Middle frontal gyrus (tissue), 1 donor: Measurements from ENCODE around the gene CDON.

Source experiments
- DNase-seq: peaks from one replicate; pipeline ENCODE4 v3.0.0-alpha.2; 2015; ENCODE audit warnings: low spot score; ENCODE audit errors: extremely low spot score

The CDON gene

DNA sequence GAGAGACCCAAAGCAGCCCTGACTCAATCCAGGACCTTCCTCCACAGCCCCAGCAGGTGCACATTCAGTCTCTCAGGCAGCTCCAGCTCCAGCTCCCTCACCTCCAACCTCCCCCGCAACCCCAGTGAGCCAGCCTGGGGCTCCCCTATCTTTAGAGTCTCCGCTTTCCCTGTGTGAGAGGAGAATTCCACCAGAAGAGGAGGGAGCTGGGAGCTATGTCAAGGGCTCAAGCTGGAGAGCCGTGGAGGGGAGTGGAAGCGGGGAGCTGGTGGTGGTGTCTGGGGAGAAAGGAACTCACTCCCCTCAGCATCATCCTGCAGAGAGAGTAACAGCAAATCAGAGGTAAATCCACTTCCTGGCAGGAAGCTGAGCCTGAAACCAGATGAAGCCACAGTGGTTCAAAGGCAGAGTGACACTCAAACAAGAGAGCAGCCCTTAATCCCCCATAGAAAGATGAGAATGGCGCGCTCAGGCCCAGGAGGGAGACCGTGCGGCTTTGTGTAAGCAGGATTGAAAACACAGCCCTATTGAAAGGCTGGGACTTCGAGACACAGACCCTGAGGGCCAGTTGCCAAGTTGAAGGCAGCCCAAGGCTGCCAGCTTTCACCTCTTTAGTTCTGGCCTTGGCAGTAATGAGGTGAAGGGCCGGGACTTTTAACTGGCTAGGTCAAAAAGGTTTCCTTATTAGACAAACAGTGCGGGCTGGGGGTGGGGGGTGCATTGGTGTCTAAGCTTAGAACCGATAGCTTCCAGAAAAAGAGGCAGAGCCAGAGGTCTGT is 21.4 kb upstream of the CDON start:
- DNase-seq, result no peak

DNA sequence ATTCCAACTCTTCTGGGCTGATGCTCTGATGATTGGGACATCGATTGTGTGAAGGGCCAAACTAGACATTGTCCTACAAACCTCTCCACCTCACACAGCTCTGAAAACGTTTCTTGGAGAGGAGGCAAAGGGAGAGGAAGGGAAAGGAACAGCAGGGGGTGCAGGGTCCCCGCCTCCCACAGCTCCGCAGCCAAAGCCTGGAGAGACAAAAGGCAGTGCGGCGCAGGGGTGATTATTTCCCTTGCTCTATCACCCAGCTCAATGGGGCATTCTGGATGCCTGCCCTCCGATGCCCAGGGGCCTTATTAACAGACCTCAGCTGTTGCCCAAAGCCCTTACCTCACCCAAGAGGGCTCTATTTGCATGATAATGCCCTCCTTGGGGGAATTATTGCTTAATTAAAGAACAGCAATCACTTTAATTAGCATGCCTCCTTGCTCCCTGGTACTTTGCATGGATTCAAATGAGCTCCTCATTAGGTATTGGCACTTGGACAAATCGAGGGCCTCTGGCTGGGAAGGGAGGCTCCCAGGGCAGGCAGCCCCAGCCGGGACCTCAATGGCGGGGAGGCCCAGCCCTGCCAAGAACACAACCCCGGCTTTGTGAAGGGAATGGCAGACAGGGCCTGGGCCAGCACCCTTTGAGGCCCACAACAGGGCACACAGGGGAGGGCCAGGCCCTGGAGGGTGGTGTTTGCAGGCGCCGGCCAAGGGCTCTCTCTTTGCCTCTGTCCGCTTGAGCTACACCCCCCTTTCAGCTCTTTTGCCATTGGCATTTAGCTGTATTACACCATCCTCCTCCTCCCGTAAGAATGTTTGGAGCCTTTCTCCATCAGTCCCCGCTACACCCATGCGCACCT is 19.8 kb upstream of the CDON start:
- peak; percentile 39 for DNase-seq

DNA sequence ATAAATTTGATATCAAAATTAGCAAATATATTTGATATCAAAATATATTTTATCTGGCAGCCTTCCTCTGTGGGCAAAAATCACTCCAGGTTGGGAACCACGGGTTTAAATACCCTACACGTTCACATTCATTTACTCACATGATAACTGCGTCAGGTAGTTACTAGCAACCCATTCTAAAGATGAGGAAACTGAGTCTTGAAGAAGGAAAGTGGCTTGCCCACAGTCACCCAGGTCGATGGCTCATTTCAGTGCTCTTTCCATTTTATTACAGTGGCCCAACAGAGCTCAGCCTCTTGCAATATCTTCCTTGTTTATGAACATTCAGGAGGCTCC is 19.2 kb upstream of the CDON start:
- DNase-seq, result no peak

DNA sequence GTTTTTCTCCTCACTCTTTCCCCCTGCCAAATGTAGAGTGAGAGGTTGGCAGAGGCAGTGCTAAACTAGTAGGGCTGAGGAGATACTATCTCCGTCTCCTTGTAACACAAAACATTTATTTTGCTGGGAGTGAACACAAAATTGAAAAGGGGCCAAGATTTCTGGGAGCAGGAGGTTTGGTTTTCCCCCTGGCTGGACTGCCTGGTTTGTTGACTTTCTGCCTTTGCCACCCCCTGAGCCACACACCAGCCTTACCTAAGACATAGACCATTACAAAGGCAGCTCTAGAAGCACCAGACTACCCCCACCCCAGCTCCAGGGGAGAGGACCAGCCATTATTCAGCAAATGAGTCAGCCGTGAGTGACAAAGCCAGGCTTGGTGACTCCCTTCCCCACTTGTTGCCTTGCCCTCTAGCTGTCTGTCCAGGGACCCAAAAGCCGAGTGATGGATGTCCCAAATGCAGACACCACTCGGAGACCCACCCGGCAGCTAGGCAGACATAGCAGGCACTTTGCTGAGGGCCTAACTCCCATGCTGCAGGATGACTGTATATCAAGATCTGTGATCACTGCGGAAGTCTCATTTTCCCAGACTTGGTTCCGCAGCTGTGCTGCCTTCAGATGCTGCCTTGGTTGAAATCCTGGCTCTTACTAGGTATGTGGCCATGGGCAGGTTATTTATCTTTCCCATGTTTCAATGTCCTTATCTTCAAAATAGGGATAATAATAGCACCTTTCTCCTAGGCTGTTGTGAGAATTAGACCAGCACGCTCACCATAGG is 17.7 kb upstream of the CDON start:
- DNase-seq, result no peak

DNA sequence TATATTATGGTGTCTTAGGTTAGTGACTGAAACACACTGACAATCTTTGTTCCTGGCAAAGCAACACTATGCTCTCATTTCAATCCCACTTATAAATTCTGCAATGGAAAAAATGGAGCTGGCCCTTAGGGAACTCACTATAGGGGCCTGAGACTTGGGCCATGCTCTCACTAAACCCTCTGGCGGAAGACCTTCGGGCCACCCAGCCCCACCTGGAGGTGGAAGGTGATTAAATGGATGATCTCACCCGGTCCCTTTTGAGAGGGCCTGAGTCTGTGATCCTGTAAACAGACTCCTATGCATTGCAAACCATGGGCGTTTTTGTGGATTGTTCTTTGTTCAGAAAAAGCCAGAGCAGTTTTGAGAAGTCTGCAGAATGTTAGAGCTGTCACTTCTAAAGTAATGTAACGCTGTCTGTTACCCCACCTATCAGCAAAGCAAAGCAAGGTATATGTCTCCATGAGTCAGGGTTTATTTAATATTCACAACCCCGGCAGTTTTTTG is 17.0 kb upstream of the CDON start:
- DNase-seq, result no peak

DNA sequence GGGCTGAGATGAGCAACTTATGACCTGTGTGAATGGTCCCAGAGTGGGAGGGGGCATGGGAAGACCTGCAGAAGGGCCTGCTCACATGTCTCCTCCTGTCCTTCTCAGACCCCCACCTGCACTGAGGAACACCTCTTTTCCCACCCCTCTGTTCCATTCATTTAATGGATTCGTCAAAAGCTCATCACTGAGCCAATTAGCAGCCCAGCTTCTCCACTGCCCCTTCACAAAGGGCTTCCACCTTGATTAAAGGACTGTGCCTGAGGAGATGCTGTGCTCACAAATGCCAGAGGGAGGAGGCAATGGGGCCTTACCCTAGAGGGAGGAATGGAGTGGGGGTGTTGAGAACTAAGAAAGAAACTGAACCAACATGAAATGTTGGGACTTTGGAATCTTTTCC is 14.0 kb upstream of the CDON start:
- no peak for DNase-seq

DNA sequence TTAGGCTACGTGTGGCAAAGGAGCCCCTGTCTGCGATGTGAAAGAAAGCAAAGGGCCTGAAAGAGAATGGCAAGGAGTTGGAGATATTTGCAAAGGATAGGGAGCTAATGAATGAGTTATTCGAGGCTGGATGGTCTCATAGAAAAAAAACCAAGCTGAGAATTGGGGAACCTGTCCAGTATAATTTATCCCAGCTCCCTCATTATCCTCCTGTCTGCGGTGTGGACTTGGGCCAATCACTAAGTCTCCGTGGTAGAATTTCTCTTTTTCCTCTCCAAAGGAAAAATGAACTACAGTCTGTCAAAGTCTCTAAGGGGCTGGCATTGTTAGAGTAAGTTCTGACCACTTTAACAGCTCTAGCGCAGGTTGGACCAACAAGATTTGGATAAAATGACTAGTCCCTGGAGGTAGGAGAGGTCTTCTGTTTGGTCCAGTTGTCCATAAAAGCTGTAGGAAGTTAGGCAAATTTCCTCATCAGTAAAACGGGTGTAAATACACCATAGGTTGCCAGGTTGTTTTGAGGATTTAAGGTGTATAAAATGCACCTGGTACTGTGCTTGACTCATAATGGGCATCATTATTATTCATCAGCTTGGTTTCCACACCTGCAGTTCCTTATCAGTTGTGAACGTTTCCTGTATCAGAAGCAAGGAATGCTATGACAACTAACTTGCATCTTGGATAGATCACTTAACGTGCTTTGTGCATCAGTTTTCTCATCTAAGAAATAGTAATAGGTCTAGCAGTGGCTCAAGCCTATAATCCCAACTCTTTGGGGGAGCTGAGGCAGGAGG is 10.3 kb upstream of the CDON start:
- no peak for DNase-seq

DNA sequence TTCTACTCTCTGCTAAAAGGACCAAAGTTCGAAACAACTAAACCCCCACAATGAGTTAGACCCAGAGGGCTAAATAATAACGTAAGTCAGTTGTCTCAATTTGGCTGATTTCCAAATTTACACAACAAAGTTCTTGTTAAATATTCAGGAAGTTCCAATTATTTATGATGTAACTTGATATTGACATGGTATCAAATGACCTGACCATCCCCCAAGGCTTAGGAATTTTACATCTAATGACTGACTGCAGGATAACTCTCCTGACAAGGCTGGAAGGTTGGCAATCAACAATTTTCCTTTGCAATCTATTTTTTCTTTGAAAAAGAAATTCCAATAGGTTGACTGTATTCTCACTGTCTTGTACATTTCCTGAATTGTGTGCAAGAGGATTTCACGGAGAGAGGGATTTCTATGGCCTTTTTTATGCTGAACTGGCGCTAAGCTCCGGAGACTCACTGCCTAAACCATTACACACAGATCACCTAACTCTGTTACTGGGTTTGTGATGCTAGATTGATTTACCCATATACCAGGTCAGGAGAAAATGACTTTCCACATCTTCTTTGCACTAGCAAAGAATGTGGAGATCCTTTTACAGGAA is 9.6 kb upstream of the CDON start:
- DNase-seq, result no peak

DNA sequence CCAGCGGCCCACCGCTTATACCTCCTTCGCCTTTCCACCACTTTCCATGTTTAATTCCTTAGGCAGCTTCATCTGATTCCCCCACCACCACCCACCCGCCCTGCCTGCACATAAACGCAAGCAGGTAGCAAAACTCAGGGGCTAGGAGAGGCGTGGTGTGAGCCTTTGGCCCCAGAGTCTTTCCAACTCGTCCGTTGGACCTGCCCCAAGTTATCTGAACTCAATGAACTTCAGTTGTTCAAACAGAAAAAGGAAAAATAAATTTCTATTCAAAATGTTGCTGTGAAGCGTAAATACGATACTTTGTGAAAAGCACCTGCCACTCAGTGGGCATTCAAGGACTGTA is 814 bp upstream of the CDON start:
- DNase-seq, result no peak

DNA sequence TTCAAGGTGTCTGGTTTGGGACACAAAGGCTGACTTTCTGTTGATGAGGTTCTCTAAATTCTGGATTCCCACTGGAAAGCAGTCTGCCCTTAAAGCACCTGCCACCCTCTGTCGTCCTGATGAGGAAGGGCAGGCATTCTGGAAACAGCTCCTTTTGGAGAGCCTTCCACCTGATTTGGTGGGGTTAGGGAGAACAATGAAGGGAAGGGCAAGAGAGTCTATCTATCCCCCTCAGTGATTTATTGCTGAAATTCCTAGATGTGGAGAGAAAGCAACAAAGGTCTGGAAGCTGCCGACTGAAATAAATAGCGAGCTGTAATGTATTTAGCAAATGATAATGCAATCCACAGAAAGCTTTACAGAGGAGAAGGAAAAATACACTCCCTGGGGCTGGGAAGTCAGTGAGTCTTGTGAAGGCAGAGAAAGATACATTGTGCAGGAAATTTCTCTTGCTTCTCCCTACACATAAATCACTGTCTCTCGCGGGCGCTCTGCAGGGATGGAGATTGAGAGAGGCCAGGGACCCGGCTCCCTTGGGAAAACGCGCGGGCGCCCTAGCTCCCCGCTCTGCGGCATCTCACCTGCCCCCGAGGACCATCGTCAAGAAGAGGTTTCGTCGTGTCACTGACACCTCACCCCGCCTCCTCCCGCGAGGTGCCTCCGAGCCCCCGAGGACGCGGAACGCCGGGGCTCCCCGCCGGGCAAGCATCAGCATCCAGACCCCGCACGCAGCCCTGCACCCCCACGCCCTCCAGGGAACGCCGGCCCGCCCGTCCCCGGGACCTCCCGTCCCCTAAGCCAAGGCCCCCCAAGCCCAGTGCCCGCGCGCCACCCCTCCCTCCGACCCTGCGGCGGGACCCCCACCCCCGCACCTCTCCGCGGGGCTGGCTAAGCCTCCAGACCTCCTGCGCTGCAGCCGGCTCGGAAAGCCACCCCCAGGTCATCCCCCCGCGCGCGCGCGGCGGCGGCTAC is 673 bp downstream of the CDON start:
- DNase-seq, result no peak

DNA sequence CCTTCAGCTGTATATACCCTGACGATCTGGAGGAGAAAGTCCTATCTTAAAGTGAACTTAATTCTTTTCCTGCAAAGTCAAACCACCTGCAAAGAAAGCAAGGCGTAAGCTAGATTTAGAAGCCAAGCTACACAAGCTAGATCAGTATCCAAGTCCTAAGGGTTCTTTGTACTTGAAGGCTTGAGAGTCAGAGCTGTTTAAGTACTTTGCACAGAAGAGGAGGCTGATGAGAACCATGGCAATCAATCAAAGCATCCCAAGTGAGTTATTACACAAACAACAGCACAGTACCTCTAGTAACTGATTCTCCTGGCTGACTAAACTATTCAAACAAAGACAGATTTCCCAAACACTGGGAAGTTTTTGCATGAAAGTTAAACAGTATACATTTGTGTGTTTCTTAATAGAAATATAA is 1.9 kb downstream of the CDON start:
- DNase-seq, result no peak

DNA sequence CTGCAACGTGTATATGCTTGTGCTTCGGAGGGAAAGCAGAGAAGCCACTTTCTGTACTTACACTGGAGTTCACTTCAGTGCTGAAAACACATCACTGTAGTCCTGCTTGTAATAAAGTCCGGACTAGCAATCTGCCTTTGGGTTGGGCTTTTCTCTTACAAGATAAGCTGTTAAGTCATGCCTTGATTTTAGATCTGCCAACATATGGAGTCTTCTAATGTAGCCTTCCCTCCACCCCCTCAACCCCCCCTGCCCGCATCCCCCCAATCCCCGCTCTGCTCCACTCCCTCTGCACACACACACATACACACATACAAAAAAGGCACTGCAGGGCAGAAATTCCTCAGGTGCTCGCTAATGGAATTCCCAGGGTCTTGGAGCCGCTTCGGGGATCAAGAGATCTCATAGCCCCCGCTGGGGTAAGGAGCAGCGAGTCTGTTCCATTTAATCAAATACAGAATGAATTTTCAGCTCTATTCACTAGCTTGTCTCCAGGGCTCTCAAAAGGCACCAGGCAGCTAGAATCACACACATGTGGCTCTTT is 3.4 kb downstream of the CDON start:
- no peak for DNase-seq

DNA sequence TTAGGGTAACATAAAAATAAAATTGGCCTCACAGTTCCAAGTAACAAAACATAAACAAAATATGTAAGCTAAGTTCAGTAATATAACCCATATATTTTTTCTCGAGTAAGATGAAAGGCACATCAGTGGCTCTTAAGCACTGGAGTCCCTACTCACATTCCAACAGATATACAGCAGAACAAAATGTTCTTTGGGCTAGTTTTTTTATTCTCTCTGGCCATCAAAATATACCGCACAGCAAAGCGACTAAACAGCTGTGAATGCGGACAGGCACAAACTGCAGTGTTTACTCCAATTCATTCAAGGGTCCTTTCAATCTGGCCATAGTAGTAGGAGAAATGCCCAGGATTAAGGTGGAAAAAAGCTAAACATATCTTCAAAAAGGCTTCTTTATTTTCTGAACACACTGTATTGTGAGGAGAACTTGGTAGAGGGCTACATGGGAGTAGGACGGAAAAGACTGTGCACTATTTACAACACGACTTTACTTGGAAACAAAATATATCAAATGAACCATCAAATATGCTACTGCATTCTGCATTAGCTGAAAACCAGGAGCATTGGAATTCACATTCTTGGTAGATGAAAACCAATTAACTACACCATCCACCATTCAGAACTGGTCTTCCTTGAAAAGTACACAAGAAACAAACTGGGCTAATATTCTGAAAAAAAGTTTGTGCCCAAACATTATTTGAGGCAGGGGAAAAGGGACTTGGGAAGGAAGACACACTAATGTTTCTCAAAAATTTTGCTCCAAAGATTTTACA is 4.4 kb downstream of the CDON start:
- no peak for DNase-seq

DNA sequence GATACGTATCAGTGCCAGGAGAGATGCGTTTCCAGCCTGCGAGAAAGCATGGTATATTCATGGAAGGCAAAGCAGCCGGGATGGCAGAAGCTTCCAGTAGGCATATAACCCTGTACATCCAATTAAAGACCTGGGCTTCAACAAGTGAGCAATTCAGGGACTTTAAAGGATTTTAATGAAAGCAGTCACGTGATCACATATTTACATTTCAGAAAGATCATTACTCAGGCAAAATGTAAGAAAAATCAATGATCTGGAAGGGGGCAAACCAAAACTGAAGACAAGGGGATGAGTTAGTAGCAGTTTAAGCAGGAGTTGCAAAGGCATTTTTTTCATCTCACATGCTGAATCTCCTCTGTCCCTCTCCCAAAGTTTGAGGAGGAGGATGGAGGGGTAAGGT is 7.8 kb downstream of the CDON start:
- DNase-seq, result no peak

DNA sequence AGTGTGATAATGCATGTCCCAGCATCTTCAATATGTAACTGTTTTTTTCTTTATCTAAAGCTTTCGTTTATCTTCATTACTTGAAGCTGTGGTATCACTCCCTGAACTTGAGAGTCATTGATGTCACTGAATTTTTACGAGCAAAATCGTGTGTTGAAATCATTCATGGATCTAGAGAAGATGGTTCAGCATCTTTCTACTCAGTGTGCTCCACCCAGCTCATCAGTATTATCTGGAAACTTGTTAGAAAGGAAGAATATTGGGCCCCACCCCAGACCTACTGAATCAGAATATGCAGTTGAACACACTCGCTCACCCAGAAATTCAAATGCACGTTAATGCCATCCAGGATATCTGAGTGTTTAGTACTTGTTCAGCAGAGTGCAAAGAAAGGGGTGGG is 8.3 kb downstream of the CDON start:
- no peak for DNase-seq

DNA sequence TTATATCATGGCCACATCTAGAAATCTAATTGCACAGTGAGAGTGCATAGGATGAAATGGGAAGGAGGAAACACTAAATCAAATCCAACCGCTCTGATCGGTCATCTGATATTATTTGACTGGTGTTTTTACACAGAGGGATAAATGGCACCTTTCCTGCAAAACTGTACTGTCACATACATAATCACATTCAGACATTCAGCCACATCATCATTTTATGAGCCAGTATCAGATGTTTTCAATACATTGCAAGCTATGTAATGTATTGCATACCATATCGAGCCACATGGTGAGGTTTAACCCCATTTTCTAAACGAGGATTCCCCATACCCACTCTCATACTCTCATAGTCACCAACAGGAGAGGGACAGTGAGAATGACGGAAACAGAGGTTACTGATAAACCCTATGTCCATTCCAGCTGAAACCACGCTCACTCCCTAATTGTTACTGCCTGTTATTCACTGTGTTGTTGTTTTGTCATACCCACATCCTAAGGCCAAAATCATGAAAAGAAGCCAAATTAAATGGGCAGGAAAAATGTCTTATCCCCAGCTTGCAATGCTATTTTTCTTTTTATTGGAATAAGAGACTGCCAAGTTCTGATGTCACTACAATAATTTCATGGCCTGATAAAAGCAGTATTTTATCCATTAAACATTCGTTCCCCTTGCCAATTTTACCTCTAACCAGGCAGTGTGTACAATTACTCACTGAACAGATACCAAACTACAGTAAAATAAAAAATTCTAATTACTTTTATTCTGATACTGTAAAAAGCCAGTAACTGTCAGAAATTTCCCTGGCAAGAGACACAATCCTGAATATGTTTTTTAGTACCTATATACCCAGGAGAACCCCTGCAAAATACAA is 9.0 kb downstream of the CDON start:
- DNase-seq, result no peak

DNA sequence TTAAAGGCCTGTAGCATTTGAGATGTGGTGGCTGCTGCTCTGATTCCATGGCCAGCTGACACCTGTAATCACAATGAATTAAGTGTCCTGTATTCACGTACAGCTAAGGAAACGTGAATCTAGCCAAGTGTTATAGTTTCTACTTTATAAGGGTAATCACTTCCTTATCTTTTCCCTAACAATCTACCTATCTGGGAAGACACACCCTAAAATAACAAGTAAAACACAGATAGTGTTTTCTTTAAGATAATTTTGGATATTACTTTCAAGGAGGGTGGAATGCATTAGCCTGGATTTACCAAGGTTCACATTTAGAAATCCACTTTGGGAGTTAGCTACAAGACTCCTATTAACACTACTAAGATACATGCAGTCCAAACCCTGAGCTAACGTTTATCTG is 11.5 kb downstream of the CDON start:
- no peak for DNase-seq

DNA sequence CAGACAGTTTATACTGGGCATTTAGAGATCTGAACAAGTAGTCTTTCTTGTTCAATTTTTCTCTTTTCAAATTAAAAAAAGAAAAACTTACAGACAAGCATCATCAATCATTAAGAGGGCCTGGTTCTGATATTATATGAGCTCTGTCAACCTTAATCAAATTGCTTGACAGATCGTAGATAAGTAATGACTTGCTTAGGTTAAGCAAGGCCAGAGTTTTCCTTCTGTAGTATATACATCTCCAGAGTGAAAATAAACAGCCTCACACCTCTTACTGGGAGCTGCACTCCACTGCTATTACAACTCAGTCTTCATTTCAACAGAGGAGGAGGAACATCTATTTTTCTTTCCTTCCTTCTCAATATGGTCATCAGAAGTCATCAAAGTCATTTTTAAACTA is 13.5 kb downstream of the CDON start:
- DNase-seq, result no peak
